Activated CD4-positive, CD25-positive, alpha-beta regulatory T cell treated with anti-CD3 and anti-CD28 coated beads, Interleukin-2, amount 50 U/mL, for 24 hours (primary cell): ENCODE measurements around the gene DPY19L2.

Experiments used
- ATAC-seq, 2 donors: fragments of 150-1000 bp; cut with Tn5 transposase; one replicate each; pipeline ENCODE4 v1.10.0; 2021; ENCODE audit warnings: mild to moderate bottlenecking in 1 of 2, moderate library complexity in 1 of 2

The DPY19L2 gene

DNA sequence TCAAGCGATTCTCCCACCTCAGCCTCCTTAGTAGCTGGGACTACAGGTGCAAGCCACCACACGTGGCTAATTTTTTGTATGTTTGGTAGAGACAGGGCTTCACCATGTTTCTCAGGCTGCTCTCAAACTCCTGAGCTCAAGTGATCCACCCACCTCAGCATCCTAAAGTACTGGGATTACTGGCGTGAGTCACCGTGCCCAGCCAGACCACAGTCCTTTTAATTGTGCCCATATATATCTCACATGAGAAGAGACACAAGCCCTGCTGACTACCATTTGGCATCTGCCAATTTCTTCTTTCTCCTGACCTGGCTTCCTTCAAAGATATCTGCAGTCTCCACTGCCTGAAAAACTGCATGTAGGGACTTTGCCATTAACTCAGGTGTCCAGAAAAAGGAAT is 142.5 kb downstream of the DPY19L2 start:
- ATAC-seq = no peak

DNA sequence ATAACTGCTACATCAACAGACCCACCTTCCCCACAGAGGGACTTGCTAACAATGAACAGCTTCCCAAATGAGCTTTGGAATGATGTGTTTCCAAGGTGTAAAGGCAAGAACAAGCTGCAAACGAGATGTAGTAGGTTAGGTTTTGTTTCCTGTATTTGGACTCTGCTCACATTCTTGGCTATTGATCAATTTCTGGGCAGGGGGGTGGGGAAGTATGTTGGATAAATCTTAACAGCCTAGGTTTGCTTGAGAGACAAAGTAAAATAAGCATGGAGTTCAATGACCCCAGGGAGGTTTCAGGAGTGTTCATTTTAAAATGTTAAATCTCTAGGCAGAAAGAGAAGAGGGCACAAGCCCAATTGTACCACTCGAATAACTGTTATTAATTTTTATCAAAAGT is 146.6 kb downstream of the DPY19L2 start:
- no peak for ATAC-seq
